ENCODE data around the gene PKNOX2.

The PKNOX2 gene

DNA sequence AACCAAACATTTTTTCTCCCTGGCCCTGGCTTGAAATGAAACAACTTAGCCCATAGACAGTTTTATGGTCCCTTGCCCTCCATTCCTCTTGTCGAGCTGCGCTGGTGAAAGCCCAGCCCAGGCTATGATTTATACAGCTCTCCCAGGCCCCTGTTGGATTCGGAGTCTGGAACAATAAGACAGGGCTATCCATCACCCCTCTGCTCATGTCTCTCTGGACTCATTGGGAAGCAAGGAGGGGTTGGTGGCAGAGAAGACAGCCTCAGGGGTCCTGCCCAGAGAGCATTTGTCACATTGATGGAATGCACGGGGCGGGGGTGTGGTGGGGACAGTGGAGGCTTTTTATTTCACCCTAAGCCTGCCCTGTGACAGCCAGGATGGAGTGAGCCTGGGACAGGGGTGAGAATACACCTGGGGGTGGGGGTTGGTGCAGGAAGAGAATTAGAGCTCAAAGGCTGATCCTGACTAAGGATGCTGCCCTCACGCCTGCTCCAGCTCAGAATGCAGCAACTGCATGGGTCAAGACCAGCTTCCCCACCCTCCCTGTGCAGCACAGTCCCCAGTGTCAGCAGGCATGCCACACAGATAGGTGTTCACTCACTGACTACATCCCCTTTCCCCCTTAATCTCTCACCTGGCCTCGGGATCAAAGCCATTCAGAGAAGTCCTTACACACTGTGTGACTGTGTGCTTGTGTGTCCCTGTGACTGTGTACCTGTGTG, 10.0 kb upstream of the PKNOX2 start:
- Histone ChIP-seq H3K9me2 (replicated peaks; ENCODE audit: control insufficient read depth, low read length) (no peaks in the 10 kb centered on the region), H4K20me1 (ENCODE audit: control insufficient read depth, insufficient read depth, low read depth, low read length) (no peaks in the 10 kb centered on the region), H3K4me2 (ENCODE audit: low read length) (no peak overlapping the region), H3K9me3 (ENCODE audit: control insufficient read depth, insufficient read depth, low read length) (no peaks in the 10 kb centered on the region), H3K36me3 (ENCODE audit: control insufficient read depth, low read length) (no peaks in the 10 kb centered on the region), H3K79me2 (ENCODE audit: control insufficient read depth, low read length) (no peaks in the 10 kb centered on the region), H3K27me3 (ENCODE audit: control insufficient read depth, low read length) (peaks cover 7% of the 10 kb centered on the region), H3F3A (ENCODE audit: control insufficient read depth, insufficient read depth) (no peaks in the 10 kb centered on the region), H3K4me3 (ENCODE audit: low read length) (no peak overlapping the region), H3K27ac (ENCODE audit: low read depth, low read length) (no peak overlapping the region), H3K4me1 (ENCODE audit: control insufficient read depth, low read length) (no peaks in the 10 kb centered on the region)
- no peak for TF ChIP-seq EZH2phosphoT487 (IDR thresholded peaks at IDR 0.05; ENCODE audit: borderline replicate concordance, low read length)

DNA sequence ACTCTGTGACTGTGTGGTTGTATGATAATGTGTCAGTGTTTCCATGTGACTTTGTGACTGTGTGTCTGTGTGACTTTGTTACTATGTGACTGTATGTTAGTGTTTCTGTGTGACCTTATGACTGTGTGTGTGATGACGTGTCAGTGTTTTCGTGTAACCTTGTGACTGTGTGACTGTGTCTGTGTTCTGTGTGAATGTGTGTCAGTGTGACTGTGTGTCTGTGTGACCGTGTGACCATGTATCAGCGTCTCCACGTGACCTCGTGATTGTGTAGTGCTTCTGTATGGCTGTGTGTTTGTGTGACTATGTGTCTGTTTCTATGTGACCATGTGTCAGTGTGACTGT, 9.5 kb upstream of the PKNOX2 start:
- Histone ChIP-seq H3K4me1 (ENCODE audit: control insufficient read depth, low read length) (no peaks in the 10 kb centered on the region), H3K9me3 (ENCODE audit: control insufficient read depth, insufficient read depth, low read length) (no peaks in the 10 kb centered on the region), H3K27me3 (ENCODE audit: control insufficient read depth, low read length) (peaks cover 7% of the 10 kb centered on the region), H3K9me2 (replicated peaks; ENCODE audit: control insufficient read depth, low read length) (no peaks in the 10 kb centered on the region), H3K79me2 (ENCODE audit: control insufficient read depth, low read length) (no peaks in the 10 kb centered on the region), H3K4me3 (ENCODE audit: low read length) (no peak overlapping the region), H4K20me1 (ENCODE audit: control insufficient read depth, insufficient read depth, low read depth, low read length) (no peaks in the 10 kb centered on the region), H3F3A (ENCODE audit: control insufficient read depth, insufficient read depth) (no peaks in the 10 kb centered on the region), H3K27ac (ENCODE audit: low read depth, low read length) (no peak overlapping the region), H3K4me2 (ENCODE audit: low read length) (no peak overlapping the region), H3K36me3 (ENCODE audit: control insufficient read depth, low read length) (no peaks in the 10 kb centered on the region)
- no peak for TF ChIP-seq EZH2phosphoT487 (IDR thresholded peaks at IDR 0.05; ENCODE audit: borderline replicate concordance, low read length)
- TF ChIP-seq, protein P1, sequence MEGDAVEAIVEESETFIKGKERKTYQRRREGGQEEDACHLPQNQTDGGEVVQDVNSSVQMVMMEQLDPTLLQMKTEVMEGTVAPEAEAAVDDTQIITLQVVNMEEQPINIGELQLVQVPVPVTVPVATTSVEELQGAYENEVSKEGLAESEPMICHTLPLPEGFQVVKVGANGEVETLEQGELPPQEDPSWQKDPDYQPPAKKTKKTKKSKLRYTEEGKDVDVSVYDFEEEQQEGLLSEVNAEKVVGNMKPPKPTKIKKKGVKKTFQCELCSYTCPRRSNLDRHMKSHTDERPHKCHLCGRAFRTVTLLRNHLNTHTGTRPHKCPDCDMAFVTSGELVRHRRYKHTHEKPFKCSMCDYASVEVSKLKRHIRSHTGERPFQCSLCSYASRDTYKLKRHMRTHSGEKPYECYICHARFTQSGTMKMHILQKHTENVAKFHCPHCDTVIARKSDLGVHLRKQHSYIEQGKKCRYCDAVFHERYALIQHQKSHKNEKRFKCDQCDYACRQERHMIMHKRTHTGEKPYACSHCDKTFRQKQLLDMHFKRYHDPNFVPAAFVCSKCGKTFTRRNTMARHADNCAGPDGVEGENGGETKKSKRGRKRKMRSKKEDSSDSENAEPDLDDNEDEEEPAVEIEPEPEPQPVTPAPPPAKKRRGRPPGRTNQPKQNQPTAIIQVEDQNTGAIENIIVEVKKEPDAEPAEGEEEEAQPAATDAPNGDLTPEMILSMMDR (IDR thresholded peaks at IDR 0.05; ENCODE audit: low read depth, low read length, poor library complexity, severe bottlenecking), result no peak

DNA sequence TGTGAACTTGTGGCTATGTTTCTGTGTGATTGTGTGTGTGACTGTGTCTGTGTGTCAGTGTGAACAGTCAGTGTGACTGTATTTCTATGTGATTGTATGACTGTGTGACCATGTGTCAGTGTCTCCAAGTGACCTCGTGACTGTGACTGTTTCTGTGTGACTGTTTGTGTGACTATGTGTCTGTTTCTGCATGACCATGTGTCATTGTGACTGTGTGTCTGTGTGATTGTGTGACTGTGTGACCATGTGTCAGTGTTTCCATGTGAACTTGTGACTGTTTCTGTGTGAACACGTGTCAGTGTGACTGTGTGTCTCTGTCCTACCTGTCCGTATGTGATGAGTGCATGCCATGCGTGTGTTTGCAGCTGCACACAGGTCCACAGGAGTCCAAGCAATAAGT, 8.8 kb upstream of the PKNOX2 start:
- no peaks in the 10 kb centered on the region for H4K20me1 ChIP-seq (ENCODE audit: control insufficient read depth, insufficient read depth, low read depth, low read length)
- no peak overlapping the region for H3K27ac ChIP-seq (ENCODE audit: low read depth, low read length)
- H3K9me3 ChIP-seq (ENCODE audit: control insufficient read depth, insufficient read depth, low read length), result no peaks in the 10 kb centered on the region
- H3K27me3 ChIP-seq (ENCODE audit: control insufficient read depth, low read length), result peaks cover 11% of the 10 kb centered on the region
- H3F3A ChIP-seq (ENCODE audit: control insufficient read depth, insufficient read depth), result no peaks in the 10 kb centered on the region
- H3K4me3 ChIP-seq (ENCODE audit: low read length), result no peak overlapping the region
- H3K9me2 ChIP-seq (replicated peaks; ENCODE audit: control insufficient read depth, low read length), result no peaks in the 10 kb centered on the region
- H3K79me2 ChIP-seq (ENCODE audit: control insufficient read depth, low read length), result no peaks in the 10 kb centered on the region
- TF ChIP-seq EZH2phosphoT487 (IDR thresholded peaks at IDR 0.05; ENCODE audit: borderline replicate concordance, low read length), result no peak
- TF ChIP-seq, protein P1 (IDR thresholded peaks at IDR 0.05; ENCODE audit: low read depth, low read length, poor library complexity, severe bottlenecking), result no peak
- no peak overlapping the region for H3K4me2 ChIP-seq (ENCODE audit: low read length)
- H3K4me1 ChIP-seq (ENCODE audit: control insufficient read depth, low read length), result no peaks in the 10 kb centered on the region
- no peaks in the 10 kb centered on the region for H3K36me3 ChIP-seq (ENCODE audit: control insufficient read depth, low read length)

DNA sequence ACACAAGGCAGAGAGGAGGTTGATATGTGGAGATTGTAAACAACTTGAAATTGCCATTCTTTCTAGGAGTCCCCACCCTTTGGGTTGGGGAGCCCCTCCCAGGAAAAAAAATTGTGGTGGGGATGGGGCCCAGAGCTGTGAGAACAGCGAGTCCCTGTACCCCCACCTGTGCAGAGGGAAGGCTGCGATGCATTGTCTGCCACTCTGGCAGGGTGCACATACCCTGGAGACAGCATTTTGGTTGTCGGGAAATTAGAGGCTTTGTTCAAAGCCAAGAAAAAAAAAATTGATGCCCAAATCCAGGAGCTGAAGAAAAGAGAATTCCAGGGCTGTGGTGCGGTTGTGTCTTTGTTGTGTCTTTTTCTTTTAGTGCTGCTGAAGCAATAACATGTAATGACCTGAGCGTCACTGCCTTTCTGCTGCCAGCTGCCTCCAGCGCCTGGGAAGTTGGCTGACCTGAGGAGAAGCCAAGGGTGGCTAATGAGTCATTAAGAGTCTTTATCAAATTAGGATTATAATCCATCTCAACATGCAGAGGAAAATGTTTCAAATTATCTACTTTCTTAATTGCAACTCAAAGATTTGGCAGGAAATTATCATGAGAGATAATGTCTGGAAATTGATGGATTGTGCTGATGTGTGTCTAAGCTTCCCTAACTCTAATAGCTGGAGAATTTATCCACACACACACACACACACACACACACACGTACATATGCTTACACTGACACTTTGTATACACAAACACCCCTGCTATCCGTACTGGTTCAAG, 8.0 kb upstream of the PKNOX2 start:
- H3K4me3 ChIP-seq (ENCODE audit: low read length), result no peak overlapping the region
- H3K27ac ChIP-seq (ENCODE audit: low read depth, low read length), result no peak overlapping the region
- H4K20me1 ChIP-seq (ENCODE audit: control insufficient read depth, insufficient read depth, low read depth, low read length), result no peaks in the 10 kb centered on the region
- peaks cover 9% of the 10 kb centered on the region for H3K27me3 ChIP-seq (ENCODE audit: control insufficient read depth, low read length)
- no peaks in the 10 kb centered on the region for H3K36me3 ChIP-seq (ENCODE audit: control insufficient read depth, low read length)
- no peaks in the 10 kb centered on the region for H3K4me1 ChIP-seq (ENCODE audit: control insufficient read depth, low read length)
- H3K9me2 ChIP-seq (replicated peaks; ENCODE audit: control insufficient read depth, low read length), result no peaks in the 10 kb centered on the region
- no peaks in the 10 kb centered on the region for H3K79me2 ChIP-seq (ENCODE audit: control insufficient read depth, low read length)
- H3F3A ChIP-seq (ENCODE audit: control insufficient read depth, insufficient read depth), result no peaks in the 10 kb centered on the region
- H3K4me2 ChIP-seq (ENCODE audit: low read length), result no peak overlapping the region
- TF ChIP-seq, protein P1 (IDR thresholded peaks at IDR 0.05; ENCODE audit: low read depth, low read length, poor library complexity, severe bottlenecking), result no peak
- no peak for TF ChIP-seq EZH2phosphoT487 (IDR thresholded peaks at IDR 0.05; ENCODE audit: borderline replicate concordance, low read length)
- H3K9me3 ChIP-seq (ENCODE audit: control insufficient read depth, insufficient read depth, low read length), result no peaks in the 10 kb centered on the region

All from DOHH2 (cell line).